Calu3 (cell line): ENCODE results near the gene SLC26A5. TPM values are rescaled to one million over a fixed set of nuclear protein-coding genes. Genes with fewer than 3 reads are reported as not detected.

Source experiments
- BruUV-seq: library from RNA; stranded (reverse); fragments of 400-500 nt; replicated peaks from 2 replicates; lab custom pipeline; 2021; lab: Mats Ljungman, UMichigan
- CTCF ChIA-PET: fragments of 300-600 bp; sonication (Branson Sonifier 250); formaldehyde crosslinking; loops from one replicate; lab custom pipeline; 2022; ENCODE audit warnings: antibody characterized with exemption; lab: Charles Lee
- DNase-seq: peaks from one replicate; pipeline ENCODE4 v3.0.0; 2022
- H3K27ac Mint-ChIP-seq: one replicate; pipeline ENCODE4 v1.8.0; 2022; ENCODE audit warnings: mixed read lengths; ENCODE audit not compliant: unreplicated experiment
- H3K27me3 Mint-ChIP-seq: one replicate; pipeline ENCODE4 v1.8.0; 2022; ENCODE audit warnings: mixed read lengths; ENCODE audit not compliant: unreplicated experiment
- H3K36me3 Mint-ChIP-seq: one replicate; pipeline ENCODE4 v1.8.0; 2022; ENCODE audit warnings: mild to moderate bottlenecking, moderate library complexity, mixed read lengths; ENCODE audit not compliant: insufficient read depth, unreplicated experiment
- H3K4me1 Mint-ChIP-seq: one replicate; pipeline ENCODE4 v1.8.0; 2022; ENCODE audit warnings: mild to moderate bottlenecking, low read depth, mixed read lengths; ENCODE audit not compliant: unreplicated experiment
- H3K4me3 Mint-ChIP-seq: one replicate; pipeline ENCODE4 v1.8.0; 2022; ENCODE audit warnings: mild to moderate bottlenecking, low read depth, moderate library complexity, mixed read lengths; ENCODE audit not compliant: unreplicated experiment
- H3K9me3 Mint-ChIP-seq: one replicate; pipeline ENCODE4 v1.8.0; 2022; ENCODE audit warnings: low read depth, mixed read lengths; ENCODE audit not compliant: unreplicated experiment
- intact Hi-C: fragments of 100-400 bp; cut with micrococcal nuclease; formaldehyde crosslinking; loops from one replicate; pipeline ENCODE4 v1.10.0; 2022; ENCODE audit not compliant: unreplicated experiment
- total RNA-seq: library from RNA; stranded (reverse); gene quantifications from 2 replicates; pipeline ENCODE4 v1.2.3, GENCODE V29; 2022
- TF ChIP-seq, protein P1 (sequence below): fragments of 200-600 bp; IDR thresholded peaks from one replicate; pipeline ENCODE4 v1.8.0; 2022; ENCODE audit warnings: antibody characterized with exemption; ENCODE audit not compliant: unreplicated experiment

SLC26A5 gene
- total RNA-seq, 1 experiment from 2014 or later = not detected

DNA sequence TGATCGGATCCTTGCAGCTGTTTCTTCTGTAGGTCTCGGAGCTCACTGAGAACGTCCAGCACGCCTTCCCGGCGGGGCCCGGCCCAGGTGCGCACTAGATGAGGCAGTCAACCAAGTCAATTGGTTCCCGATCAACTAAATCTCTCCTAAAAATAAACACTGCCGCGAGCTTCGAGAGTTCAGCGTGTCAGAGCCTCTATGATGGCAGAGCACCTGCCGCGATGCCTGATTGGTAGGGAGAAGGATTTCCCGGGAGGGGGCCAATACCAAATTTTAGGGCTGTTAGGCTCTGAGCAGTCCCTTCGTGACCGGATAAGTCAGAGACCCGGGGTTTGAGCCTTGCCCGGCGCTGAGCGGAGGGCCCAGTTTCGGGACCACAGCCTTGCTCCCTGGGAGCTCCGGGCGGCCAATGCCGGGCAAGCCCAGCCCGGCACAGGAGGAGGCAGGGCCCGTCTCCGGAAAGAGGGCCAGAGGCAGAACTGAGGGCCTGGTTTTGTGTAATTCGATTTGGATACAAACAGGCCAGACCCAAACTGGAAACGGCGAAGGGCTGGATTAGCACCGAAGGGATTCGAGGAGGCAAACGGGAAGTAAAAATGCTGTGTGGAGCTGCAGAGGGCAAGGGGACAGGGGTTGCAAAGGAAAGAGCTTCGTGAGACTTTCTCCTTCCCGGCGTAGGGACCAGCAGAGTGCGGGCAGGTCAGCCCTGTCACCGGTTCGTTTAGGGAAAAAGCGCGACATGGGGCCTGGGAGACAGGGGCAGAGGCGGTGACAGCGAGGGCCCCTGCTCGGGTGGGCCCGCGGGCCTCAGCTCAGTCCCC is 569 bp downstream of the SLC26A5 start:
- H3K36me3 Mint-ChIP-seq = no peaks in the 10 kb centered on the region
- no peaks in the 10 kb centered on the region for H3K4me1 Mint-ChIP-seq
- H3K27ac Mint-ChIP-seq = no peak overlapping the region
- DNase-seq = no peak
- no peaks in the 10 kb centered on the region for H3K9me3 Mint-ChIP-seq
- H3K4me3 Mint-ChIP-seq = peak overlapping the region; percentile 67
- no TSS peak for BruUV-seq
- intact Hi-C loops = loop anchor here (5.0 kb wide), 1 partner anchor 77 kb away; no protein-coding TSS in a partner anchor
- H3K27me3 Mint-ChIP-seq = peaks cover 42% of the 10 kb centered on the region
- CTCF ChIA-PET = no interaction called here
- TF ChIP-seq, protein P1, sequence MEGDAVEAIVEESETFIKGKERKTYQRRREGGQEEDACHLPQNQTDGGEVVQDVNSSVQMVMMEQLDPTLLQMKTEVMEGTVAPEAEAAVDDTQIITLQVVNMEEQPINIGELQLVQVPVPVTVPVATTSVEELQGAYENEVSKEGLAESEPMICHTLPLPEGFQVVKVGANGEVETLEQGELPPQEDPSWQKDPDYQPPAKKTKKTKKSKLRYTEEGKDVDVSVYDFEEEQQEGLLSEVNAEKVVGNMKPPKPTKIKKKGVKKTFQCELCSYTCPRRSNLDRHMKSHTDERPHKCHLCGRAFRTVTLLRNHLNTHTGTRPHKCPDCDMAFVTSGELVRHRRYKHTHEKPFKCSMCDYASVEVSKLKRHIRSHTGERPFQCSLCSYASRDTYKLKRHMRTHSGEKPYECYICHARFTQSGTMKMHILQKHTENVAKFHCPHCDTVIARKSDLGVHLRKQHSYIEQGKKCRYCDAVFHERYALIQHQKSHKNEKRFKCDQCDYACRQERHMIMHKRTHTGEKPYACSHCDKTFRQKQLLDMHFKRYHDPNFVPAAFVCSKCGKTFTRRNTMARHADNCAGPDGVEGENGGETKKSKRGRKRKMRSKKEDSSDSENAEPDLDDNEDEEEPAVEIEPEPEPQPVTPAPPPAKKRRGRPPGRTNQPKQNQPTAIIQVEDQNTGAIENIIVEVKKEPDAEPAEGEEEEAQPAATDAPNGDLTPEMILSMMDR = no peak

DNA sequence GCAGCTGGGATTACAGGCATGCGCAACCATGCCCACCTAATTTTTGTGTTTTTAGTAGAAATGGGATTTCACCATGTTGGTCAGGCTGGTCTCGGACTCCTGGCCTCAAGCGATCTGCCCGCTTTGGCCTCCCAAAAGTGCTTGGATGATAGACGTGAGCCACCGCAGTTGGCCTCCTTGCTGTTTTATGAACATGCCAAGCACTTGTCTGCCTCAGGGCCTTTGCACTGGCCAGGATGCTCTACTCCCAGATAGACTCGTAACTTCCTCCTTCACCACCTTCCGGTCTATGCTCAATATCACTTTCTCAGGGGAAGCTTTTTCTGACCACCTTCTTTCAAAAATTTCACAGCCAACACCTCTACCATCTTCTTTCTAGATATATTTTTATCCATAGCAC is 6.3 kb downstream of the SLC26A5 start:
- Mint-ChIP-seq H3K4me3 (no peak overlapping the region), H3K27me3 (peaks cover 9% of the 10 kb centered on the region), H3K9me3 (no peaks in the 10 kb centered on the region), H3K4me1 (no peaks in the 10 kb centered on the region), H3K27ac (no peak overlapping the region), H3K36me3 (no peaks in the 10 kb centered on the region)
- DNase-seq = no peak
- TF ChIP-seq, protein P1 = no peak
- intact Hi-C loops = no loop called here
- CTCF ChIA-PET = no interaction called here
- BruUV-seq = no TSS peak

DNA sequence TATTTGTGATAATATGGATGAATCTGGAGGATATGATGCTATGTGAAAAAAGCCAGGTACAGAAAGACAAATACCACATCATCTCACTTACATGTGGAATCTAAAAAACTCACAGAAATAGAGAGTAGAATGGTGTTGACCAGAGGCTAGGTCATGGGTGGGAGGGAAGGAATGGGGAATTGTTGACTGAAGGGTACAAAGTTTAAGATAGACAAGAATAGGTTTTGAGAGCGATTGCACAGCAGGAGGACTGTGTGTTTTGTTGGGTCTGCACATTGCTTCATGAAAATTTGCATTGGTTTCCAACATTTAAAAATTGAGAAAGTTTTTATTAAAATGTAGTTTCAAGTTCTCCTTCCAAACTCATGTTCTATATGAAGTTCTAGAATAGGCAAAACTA is 8.4 kb downstream of the SLC26A5 start:
- Mint-ChIP-seq H3K27ac (no peak overlapping the region), H3K36me3 (no peaks in the 10 kb centered on the region), H3K27me3 (no peaks in the 10 kb centered on the region), H3K4me3 (no peak overlapping the region), H3K4me1 (peaks cover 5% of the 10 kb centered on the region), H3K9me3 (no peaks in the 10 kb centered on the region)
- TF ChIP-seq, protein P1 = no peak
- DNase-seq = no peak
- CTCF ChIA-PET = no interaction called here
- BruUV-seq = no TSS peak
- intact Hi-C loops = no loop called here

DNA sequence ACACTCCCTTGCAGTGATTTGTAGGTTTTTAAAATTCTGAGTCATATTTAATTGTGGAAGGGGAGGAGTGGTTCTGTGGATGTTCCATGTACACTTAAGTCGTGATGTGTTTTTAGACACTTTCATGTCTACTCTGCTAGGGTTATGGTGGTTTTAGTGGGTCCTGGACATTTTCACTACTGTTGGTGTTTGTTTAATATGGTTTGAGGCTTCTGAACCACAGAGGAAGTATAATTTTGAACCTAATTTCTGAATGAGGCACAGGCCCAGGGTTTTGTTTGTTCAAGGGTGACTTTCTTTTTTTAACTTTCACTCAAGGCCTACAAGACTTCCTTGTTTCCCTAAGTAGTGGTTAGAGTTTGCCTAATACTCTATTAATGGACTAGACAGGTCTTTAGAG is 13.3 kb downstream of the SLC26A5 start:
- no peak overlapping the region for H3K4me3 Mint-ChIP-seq
- no peak overlapping the region for H3K27ac Mint-ChIP-seq
- TF ChIP-seq, protein P1 = no peak
- peaks cover 13% of the 10 kb centered on the region for H3K4me1 Mint-ChIP-seq
- H3K27me3 Mint-ChIP-seq = no peaks in the 10 kb centered on the region
- H3K9me3 Mint-ChIP-seq = no peaks in the 10 kb centered on the region
- intact Hi-C loops = no loop called here
- CTCF ChIA-PET = no interaction called here
- H3K36me3 Mint-ChIP-seq = no peaks in the 10 kb centered on the region
- BruUV-seq = no TSS peak
- no peak for DNase-seq
